GM12878 (cell line): ENCODE results near the gene MAD1L1. TPM values are rescaled to one million over a fixed set of nuclear protein-coding genes. Genes with fewer than 3 reads are reported as not detected.

ENCODE experiments used
- ATAC-seq: fragments of 200-7000 bp; cut with Tn5 transposase; 3 replicates; pipeline ENCODE4 v1.9.1; 2020; ENCODE audit warnings: mild to moderate bottlenecking, moderate library complexity
- BruUV-seq: library from RNA; stranded (reverse); fragments of 400-500 nt; replicated peaks from 2 replicates; lab custom pipeline; 2021; lab: Mats Ljungman, UMichigan
- CTCF ChIA-PET: fragments of 300-600 bp; sonication (Branson Sonifier 250); formaldehyde crosslinking; extraction: SDS; loops from one replicate; lab custom pipeline; 2021; ENCODE audit warnings: inconsistent platforms; lab: Yijun Ruan, JAX
- POLR2A ChIA-PET: fragments of 350-600 bp; formaldehyde crosslinking; extraction: SDS; loops from one replicate; lab custom pipeline; 2021; ENCODE audit warnings: inconsistent platforms; lab: Charles Lee
- RAD21 ChIA-PET: fragments of 300-600 bp; sonication (Branson Sonifier 250); formaldehyde crosslinking; loops from one replicate; lab custom pipeline; 2023; ENCODE audit warnings: antibody characterized with exemption; ENCODE audit not compliant: unreplicated experiment; lab: Charles Lee
- SMC1A ChIA-PET: fragments of 300-600 bp; sonication (Branson Sonifier 250); formaldehyde crosslinking; loops from one replicate; lab custom pipeline; 2023; ENCODE audit not compliant: unreplicated experiment, uncharacterized antibody; lab: Charles Lee
- DNase-seq: peaks from one replicate; pipeline ENCODE4 v3.0.0-alpha.2; 2011; ENCODE audit warnings: low read depth, low spot score
- FAIRE-seq: peaks from 3 replicates; lab custom pipeline; 2011; peaks lifted over from hg19 to GRCh38; lab: Jason Lieb, UNC
- H2AFZ ChIP-seq: 2 replicates; pipeline ENCODE4 v1.6.0; 2011; ENCODE audit warnings: low read depth, low read length, control low read depth; ENCODE audit not compliant: control insufficient read depth
- H3K27ac ChIP-seq: 2 replicates; pipeline ENCODE4 v1.5.1; 2011; ENCODE audit warnings: control low read depth; ENCODE audit not compliant: control insufficient read depth, insufficient read depth
- H3K27me3 ChIP-seq, 2 experiments: replicated peaks in 1 of 2; 2 replicates each; pipeline versions ENCODE4 v1.6.0 to v1.6.1; 2011; ENCODE audit warnings: low read length in 1 of 2; ENCODE audit not compliant: control insufficient read depth in 2 of 2, insufficient read depth in 2 of 2
- H3K36me3 ChIP-seq, 2 experiments: 2 replicates each; pipeline ENCODE4 v1.5.1; 2011; ENCODE audit warnings: low read length in 1 of 2; ENCODE audit not compliant: control insufficient read depth in 2 of 2, insufficient read depth in 2 of 2
- H3K4me1 ChIP-seq: 2 replicates; pipeline ENCODE4 v1.6.1; 2011; ENCODE audit warnings: mild to moderate bottlenecking, low read length, moderate library complexity, mixed read lengths; ENCODE audit not compliant: control insufficient read depth, insufficient read depth
- H3K4me2 ChIP-seq: 2 replicates; pipeline ENCODE4 v1.6.0; 2011; ENCODE audit warnings: control low read depth; ENCODE audit not compliant: control insufficient read depth, insufficient read depth
- H3K4me3 ChIP-seq: fragments of 200-600 bp; sonication (generic); 2 replicates; pipeline ENCODE4 v1.5.1; 2016
- H3K79me2 ChIP-seq: 2 replicates; pipeline ENCODE4 v1.6.0; 2011; ENCODE audit warnings: low read length; ENCODE audit not compliant: control insufficient read depth, insufficient read depth
- H3K9ac ChIP-seq: 2 replicates; pipeline ENCODE4 v1.8.0; 2011; ENCODE audit warnings: low read length, control low read depth, mixed read lengths; ENCODE audit not compliant: control insufficient read depth, insufficient read depth
- H3K9me3 ChIP-seq: replicated peaks from 3 replicates; pipeline ENCODE4 v1.5.1; 2011; ENCODE audit warnings: mild to moderate bottlenecking, low read length; ENCODE audit not compliant: control insufficient read depth, insufficient read depth
- H4K20me1 ChIP-seq: 2 replicates; pipeline ENCODE4 v1.6.0; 2011; ENCODE audit not compliant: control insufficient read depth, insufficient read depth
- CHD1 ChIP-seq: IDR thresholded peaks from 2 replicates; pipeline ENCODE4 v1.6.1; 2012; ENCODE audit warnings: low read depth, low read length, improper control_type of control experiment
- CHD2 ChIP-seq: IDR thresholded peaks from 2 replicates; pipeline ENCODE4 v1.6.1; 2011; ENCODE audit warnings: low read depth, low read length, improper control_type of control experiment, borderline replicate concordance
- CREB1 ChIP-seq: IDR thresholded peaks from 2 replicates; pipeline ENCODE4 v1.6.1; 2012; ENCODE audit warnings: low read depth, mild to moderate bottlenecking, inconsistent platforms
- GATAD2B ChIP-seq: fragments of 450-650 bp; conservative IDR thresholded peaks from 2 replicates; pipeline ENCODE4 v1.6.1; 2017; ENCODE audit warnings: low read depth, mild to moderate bottlenecking, moderate library complexity
- RAD21 ChIP-seq: IDR thresholded peaks from 2 replicates; pipeline ENCODE4 v1.6.1; 2011; ENCODE audit warnings: mild to moderate bottlenecking, low read depth, low read length, moderate library complexity; ENCODE audit not compliant: insufficient read depth
- RAD51 ChIP-seq: fragments of 450-650 bp; IDR thresholded peaks from 2 replicates; pipeline ENCODE4 v1.6.1; 2016; ENCODE audit warnings: moderate library complexity, mild to moderate bottlenecking, inconsistent platforms
- TARDBP ChIP-seq: IDR thresholded peaks from 2 replicates; pipeline ENCODE4 v1.6.1; 2016; ENCODE audit warnings: borderline replicate concordance
- ZNF384 ChIP-seq: IDR thresholded peaks from 2 replicates; pipeline ENCODE4 v1.6.1; 2012; ENCODE audit warnings: low read depth, mild to moderate bottlenecking, low read length, improper control_type of control experiment, borderline replicate concordance
- ZNF622 ChIP-seq: fragments of 450-650 bp; IDR thresholded peaks from 2 replicates; pipeline ENCODE4 v1.6.1; 2017; ENCODE audit warnings: mild to moderate bottlenecking, inconsistent platforms
- ZZZ3 ChIP-seq: IDR thresholded peaks from 2 replicates; pipeline ENCODE4 v1.6.1; 2011; ENCODE audit warnings: low read depth; ENCODE audit not compliant: control insufficient read depth, insufficient read length
- WGBS: methylation state at CpG from one replicate; pipeline ENCODE4 v1.1.6; 2016; ENCODE audit warnings: low lambda C conversion rate; ENCODE audit not compliant: insufficient replicate concordance, insufficient coverage; ENCODE audit errors: missing lambda C conversion rate; 5-methylcytosine and 5-hydroxymethylcytosine counted together
- in situ Hi-C: fragments of 300-500 bp; cut with MboI; formaldehyde crosslinking; loops from 9 replicates; pipeline ENCODE4 v1.14.3; 2018; ENCODE audit warnings: mixed read lengths
- intact Hi-C: fragments of 100-400 bp; cut with micrococcal nuclease; formaldehyde crosslinking; loops from one replicate; pipeline ENCODE4 v1.14.2; 2022; ENCODE audit not compliant: unreplicated experiment
- polyA plus RNA-seq, 11 experiments: library from polyadenylated mRNA; depleted of rRNA in 4 of 11; unstranded in 6 of 11; stranded (reverse) in 5 of 11; fragments of >200 nt; fragmentation: Nextera tagmentation in 4 of 11; fragmentation: Illumina TruSeq in 1 of 11; extraction: Ambion mirVana in 4 of 11; extraction: Trizol in 1 of 11; gene quantifications; 1 replicate in 1 of 11; 2 replicates in 10 of 11; pipeline versions ENCODE4 v1.2.1 to v1.2.3, GENCODE V29; 2011 to 2016; ENCODE audit warnings: inconsistent platforms in 2 of 11, missing spikeins in 2 of 11, low read depth in 1 of 11
- total RNA-seq, 4 experiments: library from RNA; depleted of rRNA in 3 of 4; stranded (reverse); fragments of >200 nt in 3 of 4; fragmentation: Illumina TruSeq in 1 of 4; extraction: Trizol in 1 of 4; gene quantifications; 2 replicates each; pipeline versions ENCODE4 v1.2.1 to v1.2.3, GENCODE V29; 2013 to 2021
- TF ChIP-seq, protein P1 (sequence below): fragments of 450-650 bp; formaldehyde crosslinking; IDR thresholded peaks from 2 replicates; pipeline ENCODE4 v1.5.0; 2022; ENCODE audit warnings: mild to moderate bottlenecking, missing genetic modification characterization
- TF ChIP-seq, protein P2 (sequence below): IDR thresholded peaks from 2 replicates; pipeline ENCODE4 v1.6.1; 2012; ENCODE audit warnings: low read depth, low read length, improper control_type of control experiment
- TF ChIP-seq, protein P3 (sequence below): fragments of 450-650 bp; IDR thresholded peaks from 2 replicates; pipeline ENCODE4 v1.6.1; 2017; ENCODE audit warnings: low read depth, mild to moderate bottlenecking, moderate library complexity
- TF ChIP-seq, protein P4 (sequence below): fragments of 450-650 bp; IDR thresholded peaks from 2 replicates; pipeline ENCODE4 v1.6.1; 2018; ENCODE audit warnings: borderline replicate concordance, mild to moderate bottlenecking; ENCODE audit not compliant: partially characterized antibody
- TF ChIP-seq, protein P5 (sequence below): IDR thresholded peaks from 2 replicates; pipeline ENCODE4 v1.6.1; 2011; ENCODE audit warnings: borderline replicate concordance, low read depth, mild to moderate bottlenecking, moderate library complexity, mixed read lengths, low read length; ENCODE audit not compliant: insufficient read depth; ENCODE audit errors: extremely low read length

The MAD1L1 gene
- total and polyA plus RNA-seq, 10 of the 15 experiments (the other 5 are each of a cell fraction or from before 2014, with no cell fraction given) = 2.2 to 76.8 (median 38.3) TPM

DNA sequence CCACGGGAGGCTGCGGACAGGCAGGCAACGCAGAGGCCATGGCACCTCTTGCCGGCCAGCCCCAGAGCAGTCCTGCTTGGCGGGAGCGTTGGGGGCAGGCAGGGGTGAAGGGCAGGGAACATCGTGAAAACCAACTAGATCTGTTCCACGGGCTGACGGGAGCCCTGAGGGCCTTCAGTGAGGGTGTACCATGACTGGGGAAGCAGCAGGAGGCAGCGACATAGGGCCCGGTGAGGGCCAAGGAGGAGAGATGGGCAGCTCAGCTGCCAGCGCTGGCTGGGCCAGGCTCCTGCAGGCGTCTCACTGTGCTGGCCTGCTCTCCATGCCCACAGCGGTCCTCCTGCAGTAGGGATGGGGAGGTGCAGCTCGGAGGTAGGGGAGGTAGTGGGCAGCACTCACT, 366.1 kb downstream of the MAD1L1 start:
- no peak overlapping the region for H3K9ac ChIP-seq
- TF ChIP-seq CHD1 = no peak
- TF ChIP-seq CHD2 = no peak
- TF ChIP-seq CREB1 = no peak
- TF ChIP-seq, protein P1, sequence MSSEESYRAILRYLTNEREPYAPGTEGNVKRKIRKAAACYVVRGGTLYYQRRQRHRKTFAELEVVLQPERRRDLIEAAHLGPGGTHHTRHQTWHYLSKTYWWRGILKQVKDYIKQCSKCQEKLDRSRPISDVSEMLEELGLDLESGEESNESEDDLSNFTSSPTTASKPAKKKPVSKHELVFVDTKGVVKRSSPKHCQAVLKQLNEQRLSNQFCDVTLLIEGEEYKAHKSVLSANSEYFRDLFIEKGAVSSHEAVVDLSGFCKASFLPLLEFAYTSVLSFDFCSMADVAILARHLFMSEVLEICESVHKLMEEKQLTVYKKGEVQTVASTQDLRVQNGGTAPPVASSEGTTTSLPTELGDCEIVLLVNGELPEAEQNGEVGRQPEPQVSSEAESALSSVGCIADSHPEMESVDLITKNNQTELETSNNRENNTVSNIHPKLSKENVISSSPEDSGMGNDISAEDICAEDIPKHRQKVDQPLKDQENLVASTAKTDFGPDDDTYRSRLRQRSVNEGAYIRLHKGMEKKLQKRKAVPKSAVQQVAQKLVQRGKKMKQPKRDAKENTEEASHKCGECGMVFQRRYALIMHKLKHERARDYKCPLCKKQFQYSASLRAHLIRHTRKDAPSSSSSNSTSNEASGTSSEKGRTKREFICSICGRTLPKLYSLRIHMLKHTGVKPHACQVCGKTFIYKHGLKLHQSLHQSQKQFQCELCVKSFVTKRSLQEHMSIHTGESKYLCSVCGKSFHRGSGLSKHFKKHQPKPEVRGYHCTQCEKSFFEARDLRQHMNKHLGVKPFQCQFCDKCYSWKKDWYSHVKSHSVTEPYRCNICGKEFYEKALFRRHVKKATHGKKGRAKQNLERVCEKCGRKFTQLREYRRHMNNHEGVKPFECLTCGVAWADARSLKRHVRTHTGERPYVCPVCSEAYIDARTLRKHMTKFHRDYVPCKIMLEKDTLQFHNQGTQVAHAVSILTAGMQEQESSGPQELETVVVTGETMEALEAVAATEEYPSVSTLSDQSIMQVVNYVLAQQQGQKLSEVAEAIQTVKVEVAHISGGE = no peak
- TF ChIP-seq, protein P2, sequence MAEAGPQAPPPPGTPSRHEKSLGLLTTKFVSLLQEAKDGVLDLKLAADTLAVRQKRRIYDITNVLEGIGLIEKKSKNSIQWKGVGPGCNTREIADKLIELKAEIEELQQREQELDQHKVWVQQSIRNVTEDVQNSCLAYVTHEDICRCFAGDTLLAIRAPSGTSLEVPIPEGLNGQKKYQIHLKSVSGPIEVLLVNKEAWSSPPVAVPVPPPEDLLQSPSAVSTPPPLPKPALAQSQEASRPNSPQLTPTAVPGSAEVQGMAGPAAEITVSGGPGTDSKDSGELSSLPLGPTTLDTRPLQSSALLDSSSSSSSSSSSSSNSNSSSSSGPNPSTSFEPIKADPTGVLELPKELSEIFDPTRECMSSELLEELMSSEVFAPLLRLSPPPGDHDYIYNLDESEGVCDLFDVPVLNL = no peak
- TF ChIP-seq, protein P3, sequence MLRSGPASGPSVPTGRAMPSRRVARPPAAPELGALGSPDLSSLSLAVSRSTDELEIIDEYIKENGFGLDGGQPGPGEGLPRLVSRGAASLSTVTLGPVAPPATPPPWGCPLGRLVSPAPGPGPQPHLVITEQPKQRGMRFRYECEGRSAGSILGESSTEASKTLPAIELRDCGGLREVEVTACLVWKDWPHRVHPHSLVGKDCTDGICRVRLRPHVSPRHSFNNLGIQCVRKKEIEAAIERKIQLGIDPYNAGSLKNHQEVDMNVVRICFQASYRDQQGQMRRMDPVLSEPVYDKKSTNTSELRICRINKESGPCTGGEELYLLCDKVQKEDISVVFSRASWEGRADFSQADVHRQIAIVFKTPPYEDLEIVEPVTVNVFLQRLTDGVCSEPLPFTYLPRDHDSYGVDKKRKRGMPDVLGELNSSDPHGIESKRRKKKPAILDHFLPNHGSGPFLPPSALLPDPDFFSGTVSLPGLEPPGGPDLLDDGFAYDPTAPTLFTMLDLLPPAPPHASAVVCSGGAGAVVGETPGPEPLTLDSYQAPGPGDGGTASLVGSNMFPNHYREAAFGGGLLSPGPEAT = no peak
- TF ChIP-seq RAD51 = no peak
- TF ChIP-seq, protein P4, sequence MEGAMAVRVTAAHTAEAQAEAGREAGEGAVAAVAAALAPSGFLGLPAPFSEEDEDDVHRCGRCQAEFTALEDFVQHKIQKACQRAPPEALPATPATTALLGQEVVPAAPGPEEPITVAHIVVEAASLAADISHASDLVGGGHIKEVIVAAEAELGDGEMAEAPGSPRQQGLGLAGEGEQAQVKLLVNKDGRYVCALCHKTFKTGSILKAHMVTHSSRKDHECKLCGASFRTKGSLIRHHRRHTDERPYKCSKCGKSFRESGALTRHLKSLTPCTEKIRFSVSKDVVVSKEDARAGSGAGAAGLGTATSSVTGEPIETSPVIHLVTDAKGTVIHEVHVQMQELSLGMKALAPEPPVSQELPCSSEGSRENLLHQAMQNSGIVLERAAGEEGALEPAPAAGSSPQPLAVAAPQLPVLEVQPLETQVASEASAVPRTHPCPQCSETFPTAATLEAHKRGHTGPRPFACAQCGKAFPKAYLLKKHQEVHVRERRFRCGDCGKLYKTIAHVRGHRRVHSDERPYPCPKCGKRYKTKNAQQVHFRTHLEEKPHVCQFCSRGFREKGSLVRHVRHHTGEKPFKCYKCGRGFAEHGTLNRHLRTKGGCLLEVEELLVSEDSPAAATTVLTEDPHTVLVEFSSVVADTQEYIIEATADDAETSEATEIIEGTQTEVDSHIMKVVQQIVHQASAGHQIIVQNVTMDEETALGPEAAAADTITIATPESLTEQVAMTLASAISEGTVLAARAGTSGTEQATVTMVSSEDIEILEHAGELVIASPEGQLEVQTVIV = no peak
- TF ChIP-seq ZZZ3 = no peak
- no peak for TF ChIP-seq ZNF622
- no peak for TF ChIP-seq GATAD2B
- TF ChIP-seq, protein P5, sequence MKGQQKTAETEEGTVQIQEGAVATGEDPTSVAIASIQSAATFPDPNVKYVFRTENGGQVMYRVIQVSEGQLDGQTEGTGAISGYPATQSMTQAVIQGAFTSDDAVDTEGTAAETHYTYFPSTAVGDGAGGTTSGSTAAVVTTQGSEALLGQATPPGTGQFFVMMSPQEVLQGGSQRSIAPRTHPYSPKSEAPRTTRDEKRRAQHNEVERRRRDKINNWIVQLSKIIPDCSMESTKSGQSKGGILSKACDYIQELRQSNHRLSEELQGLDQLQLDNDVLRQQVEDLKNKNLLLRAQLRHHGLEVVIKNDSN = no peak
- TF ChIP-seq RAD21 = no peak
- TF ChIP-seq TARDBP = no peak
- TF ChIP-seq ZNF384 = no peak

More for the DNA sequence above, 366.1 kb downstream of the MAD1L1 start:
- WGBS = 95% methylated on average over 15 of the region's 15 CpGs
- POLR2A ChIA-PET = no interaction called here
- DNase-seq = no peak
- FAIRE-seq = no peak
- in situ Hi-C loops = no loop called here
- no peak for ATAC-seq
- intact Hi-C loops = no loop called here
- Histone ChIP-seq H2AFZ (no peak overlapping the region), H3K27ac (no peak overlapping the region), H3K4me1 (no peaks in the 10 kb centered on the region), H3K27me3 (no peaks in the 10 kb centered on the region), H3K36me3 (no peaks in the 10 kb centered on the region; a peak in 1 of 4 replicates), H3K4me2 (no peak overlapping the region), H3K9me3 (no peaks in the 10 kb centered on the region; the same call in 2 of the 3 replicates), H3K4me3 (no peak overlapping the region), H4K20me1 (no peaks in the 10 kb centered on the region), H3K79me2 (no peaks in the 10 kb centered on the region)
- RAD21 ChIA-PET = no interaction called here
- CTCF ChIA-PET = no interaction called here
- no TSS peak for BruUV-seq
- SMC1A ChIA-PET = no interaction called here
